D341Med (cell line): ENCODE measurements around the gene PHF21B.
"Not testable (repeated sequence)": the region's sequence is repeated elsewhere in the genome, so short reads cannot be mapped to it uniquely, and the experiment has no call there.

Source experiments
- DNase-seq: peaks from one replicate; pipeline ENCODE4 v3.0.0; 2012; ENCODE audit warnings: low spot score

The PHF21B gene

DNA sequence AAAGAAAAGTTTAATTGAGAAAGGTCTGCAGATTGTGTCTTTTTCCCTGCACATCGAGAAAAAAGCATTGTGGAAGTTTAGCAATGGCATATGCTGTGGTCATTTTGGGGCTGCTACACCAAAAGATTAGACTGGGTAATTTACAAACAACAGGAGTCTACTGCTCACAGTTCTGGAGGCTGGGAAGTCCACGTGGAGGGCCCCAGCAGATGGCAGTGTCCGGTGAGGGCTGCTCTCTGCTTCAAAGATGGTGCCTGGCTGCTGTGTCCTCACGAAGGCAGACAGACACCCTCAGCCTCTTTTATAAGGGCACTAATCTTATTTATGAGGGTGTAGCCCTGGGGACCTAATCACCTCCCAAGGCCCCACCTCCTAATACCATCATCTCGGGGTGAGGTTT, 21.1 kb downstream of the PHF21B start:
- no peak for DNase-seq

DNA sequence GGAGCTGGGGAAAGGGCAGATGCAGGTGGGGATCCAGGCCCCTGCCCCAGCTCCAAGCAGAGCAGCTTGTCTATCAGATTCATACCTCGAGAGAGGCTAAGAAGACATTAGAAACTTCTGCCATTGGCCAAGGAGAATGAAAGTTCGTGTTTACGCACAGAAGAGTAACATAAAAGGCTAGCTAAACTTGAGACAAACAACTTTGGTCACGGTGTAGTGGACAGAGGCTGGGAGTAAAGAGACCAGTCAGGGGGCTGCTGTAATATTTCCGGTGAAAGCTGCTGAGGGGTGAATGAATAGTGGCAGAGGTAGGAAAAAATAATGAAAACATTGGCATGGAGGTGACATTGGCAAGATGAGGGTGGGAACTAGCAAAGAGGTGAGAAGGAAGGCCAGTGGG, 22.9 kb downstream of the PHF21B start:
- no peak for DNase-seq

DNA sequence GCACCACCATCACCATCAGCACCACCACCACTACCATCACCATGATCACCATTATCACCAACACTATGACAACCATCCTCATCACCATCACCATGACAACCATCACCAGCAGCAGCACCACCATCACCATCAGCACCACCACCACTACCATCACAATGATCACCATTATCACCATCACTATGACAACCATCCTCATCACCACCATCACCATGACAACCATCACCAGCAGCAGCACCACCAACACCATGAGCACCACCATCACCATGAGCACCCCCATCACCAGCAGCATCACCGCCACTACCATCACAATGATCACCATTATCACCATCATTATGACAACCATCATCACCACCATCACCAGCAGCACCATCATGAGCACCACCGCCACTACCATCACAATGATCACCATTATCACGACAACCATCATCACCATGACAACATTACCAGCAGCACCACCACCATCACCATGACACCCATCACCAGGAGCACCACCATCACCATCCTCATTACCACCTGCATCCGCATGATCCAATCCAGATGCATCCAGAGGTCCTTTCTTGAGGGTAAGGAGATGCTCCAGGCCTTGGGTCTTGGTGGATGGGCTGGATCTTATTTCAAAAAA, 23.8 kb downstream of the PHF21B start:
- no peak for DNase-seq

DNA sequence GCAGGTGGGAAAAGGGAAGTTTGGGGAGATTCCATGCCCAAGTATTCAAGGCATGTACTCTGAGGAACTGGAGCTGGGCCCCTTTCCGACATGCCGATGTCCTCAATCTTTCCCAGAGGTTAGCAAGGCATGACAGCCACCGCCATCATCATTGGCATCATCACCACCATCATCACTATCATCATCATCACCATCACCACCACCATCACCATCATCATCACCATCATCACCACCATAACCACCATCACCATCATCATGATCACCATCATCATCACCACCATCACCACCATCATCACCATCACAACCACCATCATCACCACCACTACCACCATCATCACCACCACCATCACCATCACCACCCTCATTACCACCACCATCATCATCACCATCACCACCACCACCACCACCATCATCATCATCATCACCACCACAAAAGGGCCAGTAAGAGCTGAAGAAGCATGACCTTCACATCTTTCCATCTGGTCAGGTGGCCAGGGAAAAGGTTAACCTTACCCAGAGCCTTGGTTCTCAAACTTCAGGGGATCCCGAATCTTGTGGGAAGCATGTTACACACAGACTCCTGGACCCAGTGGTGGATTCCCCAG, 25.8 kb downstream of the PHF21B start:
- DNase-seq, result no peak

DNA sequence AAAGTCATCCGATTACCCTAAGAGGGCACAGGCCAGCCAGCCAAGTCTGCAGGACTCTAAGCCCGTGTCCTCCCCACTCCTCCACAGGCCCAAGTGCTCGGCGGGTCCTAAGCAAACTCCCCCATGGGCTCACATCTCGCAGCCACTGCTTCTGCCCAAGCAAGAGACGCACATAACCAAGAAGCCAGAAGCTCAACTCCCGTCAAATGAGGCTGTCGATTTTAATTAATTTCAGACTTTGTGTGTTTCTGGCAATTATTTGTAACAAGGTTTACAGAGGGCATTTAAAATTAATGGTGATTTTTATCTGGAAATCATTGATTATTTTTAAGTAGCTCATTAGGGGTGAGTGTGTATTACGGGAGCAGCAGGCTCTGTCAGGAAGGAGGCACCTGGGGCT, 27.4 kb downstream of the PHF21B start:
- DNase-seq, result no peak

DNA sequence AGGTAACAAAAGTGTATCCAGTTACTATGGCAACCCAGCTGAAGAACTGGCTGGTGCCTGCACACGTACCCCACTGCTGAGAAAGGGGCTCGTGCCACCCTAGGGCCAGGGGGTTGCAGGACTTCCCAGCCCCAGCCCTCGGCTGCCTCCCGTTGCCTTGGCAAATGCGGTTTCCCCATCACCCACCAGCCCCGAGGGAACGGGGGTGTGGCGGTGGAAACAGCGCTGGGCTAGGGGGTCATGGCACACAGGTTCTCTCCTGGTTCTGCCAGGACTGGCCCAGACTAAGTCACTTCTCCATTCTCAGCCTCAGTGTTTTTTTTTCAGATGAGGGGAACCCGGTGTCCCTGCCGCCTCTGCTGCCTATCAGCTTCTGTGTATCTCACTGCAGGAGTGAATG, 27.9 kb downstream of the PHF21B start:
- DNase-seq, result no peak

DNA sequence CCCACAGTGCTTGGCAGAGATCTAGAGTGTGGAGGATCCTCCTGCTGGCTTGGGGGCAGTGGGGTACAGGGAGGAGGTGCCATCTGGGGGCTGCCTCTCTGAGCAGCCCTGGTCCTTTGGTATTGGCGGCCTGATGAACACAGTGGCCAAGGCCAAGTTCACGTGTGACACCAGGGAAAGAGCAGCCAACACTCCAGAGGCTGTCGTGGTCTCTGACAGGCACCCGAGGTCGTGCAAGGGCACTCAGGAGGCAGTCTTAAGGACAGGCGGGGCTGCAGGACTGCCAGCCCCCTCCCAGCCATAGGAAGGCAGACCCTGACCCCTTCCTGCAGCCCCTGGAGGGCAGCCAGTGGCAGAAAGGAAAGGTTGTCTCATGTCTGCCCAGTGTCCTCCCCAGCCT, 30.7 kb downstream of the PHF21B start:
- DNase-seq, result no peak

DNA sequence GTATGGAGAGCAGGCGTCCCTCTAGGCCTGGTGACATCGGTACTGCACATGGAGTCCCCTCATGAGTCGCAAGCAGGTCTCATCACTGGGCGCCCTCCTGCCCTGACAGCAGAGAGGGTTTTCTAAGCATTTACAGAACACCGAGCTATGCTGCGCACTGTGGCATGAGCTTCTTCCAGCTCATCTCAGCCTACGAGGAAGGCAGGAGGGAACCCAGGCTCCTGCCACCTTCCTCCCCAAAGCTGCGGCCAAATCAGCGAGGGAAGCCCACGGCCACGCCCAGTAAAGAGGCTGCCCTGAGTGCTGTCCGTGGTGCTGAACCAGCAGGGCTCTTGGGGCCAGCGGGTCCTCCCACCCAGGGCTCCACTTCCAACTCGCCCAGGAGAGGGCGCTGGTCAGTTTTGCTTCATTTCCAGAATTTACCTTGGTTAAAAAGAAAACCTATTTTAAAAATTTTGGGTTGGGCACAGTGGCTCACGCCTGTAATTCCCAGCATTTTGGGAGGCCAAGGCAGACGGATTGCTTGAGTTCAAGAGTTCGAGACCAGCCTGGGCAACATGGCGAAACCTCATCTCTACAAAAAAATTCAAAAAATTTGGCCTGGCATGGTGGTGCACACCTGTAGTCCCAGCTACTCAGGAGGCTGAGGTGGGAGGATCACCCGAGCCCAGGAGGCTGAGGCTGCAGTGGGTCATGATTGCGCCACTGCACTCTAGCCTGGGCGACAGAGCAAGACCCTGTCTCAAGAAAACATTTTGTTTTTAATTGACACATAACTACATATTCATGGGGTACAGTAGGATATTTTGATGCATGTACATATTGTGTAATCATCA, 34.2 kb downstream of the PHF21B start:
- DNase-seq, result peak; percentile 86

DNA sequence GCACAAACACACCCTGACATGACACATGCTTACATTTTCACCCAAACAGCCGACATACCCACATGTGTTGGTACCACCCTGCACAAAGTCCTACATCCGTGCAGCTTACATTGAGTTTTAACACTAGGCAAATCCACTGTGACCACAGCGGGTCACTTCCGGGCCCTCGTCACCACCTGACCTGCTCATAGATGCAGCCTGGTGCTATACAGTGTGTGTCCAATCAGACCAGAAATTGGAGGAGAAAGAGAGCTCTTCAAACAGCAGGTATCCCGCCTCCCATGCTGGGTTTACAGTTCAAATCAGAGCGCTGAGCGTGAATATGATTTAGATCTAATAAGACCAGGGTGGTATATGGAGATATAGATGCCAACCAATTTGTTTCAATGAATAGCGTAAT, 35.4 kb downstream of the PHF21B start:
- DNase-seq, result no peak

DNA sequence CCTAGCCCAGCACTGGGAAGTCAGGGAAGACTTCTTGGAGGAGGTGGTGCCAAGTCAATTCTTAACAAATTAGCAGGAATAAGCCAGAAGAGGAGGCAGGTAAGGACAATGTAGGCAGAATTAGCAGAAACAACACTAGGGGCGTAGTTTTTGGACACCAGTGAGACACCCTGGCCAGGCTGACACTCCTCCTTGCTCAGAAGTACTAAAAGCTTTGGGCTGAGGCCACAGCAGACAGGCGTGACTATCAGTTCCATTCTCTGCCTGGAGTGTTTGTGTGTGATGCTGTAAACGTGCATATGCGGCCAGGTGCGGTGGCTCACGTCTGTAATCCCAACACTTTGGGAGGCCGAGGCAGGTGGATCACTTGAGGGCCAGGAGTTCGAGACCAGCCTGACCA, 36.0 kb downstream of the PHF21B start:
- no peak for DNase-seq

DNA sequence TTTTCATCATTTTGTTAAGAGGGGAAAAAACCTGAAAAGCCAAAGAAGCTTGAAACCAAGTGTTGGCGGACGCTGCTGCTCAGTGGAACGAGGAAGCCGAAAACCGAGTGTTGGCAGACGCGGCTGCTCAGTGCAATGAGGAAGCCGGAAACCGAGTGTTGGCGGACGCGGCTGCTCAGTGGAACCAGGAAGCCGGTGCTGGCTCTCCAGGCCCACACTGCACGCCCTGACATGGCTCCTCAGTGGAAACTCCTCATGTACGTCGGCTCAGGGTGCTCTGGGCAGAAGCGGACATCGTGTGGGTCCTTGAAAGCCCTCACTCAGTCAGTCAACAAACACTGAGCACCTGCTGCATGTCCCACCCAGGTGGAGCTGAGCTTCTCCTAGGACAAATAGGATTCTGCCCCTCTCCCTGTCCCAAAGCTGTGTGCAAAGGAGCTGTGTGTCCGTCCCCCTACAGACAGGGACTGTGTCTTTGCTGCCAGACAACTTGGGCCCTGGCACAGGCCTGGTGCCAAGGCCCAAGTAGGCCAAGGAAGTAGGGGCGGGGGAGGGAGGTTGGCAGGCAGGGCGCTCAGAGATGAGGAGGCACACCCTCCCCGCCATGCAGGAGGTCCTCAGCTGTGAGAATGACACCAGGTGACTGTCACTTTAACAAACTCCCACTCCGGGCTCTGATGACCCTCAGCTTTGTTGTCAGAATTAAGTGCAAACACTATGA, 37.3 kb downstream of the PHF21B start:
- no peak for DNase-seq

DNA sequence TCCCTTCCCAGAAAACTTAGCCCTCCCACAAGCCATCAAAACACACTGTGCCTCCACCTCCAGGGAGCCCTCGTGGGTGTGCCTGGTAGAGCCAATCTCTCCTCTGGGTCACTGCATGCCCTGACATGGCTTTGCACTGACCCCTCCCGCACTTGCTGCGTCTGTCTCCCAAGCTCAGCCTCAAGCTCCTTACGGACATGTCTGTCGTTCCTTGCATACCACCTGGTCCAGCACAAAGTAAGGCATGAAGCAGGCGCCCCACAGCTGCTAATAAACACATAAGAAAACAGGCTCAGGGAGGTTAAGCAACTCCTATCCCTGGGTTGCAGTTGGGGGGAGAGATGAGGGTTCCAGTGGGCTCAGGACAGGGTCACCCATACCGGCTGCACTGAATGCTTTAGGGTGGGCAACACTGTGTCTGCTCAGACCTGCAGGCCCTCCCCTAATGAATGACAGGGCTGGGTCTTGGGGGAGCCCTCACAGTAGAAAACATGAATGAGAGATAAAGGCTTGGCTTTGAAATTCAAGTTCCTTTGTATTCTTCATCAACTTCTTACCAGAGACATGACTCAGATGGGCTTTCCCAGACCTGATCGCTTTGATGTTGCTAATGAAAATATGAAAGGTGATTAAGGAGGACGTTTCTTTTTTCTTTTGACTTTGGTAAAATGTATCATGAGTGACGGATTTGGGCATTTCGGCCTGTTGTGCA, 38.0 kb downstream of the PHF21B start:
- DNase-seq, result no peak

DNA sequence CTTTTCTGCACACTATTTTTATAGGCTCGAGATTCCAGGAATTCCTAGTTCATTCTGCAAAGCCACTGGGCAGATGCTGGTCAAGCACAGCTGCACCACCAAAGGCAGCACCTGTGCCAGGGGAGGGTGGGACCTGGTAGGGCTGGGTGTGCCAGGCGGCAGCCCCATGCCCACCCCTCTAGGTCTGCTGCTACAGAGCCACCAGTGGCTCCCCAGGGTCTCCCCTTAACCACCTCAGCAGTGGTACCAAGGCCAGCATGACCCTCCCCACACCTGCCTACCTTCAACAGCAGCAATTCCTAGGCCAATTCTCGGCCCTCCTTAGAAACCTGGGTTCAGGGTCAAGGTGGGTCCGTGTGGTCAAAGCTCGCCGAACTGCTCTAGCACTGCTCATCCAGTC, 39.5 kb downstream of the PHF21B start:
- no peak for DNase-seq

DNA sequence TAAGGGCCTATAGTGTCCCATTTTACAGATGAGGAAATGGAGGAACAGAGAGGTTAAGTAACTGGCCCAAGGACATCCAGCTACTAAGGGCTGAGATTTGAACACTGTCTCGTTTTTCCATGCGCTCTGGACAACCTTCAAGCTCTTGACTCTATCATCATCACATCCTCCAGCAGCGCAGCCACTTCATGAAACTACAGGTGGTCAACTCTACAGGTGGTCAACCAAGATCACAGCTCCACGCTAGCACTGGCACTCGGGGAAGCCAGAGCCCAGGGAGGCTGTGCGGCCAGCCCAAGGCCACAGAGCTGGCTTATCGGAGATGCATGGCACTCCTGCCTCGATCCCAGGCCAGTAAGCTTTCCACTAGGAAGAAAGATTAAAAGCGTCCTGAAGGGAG, 40.0 kb downstream of the PHF21B start:
- DNase-seq, result no peak

DNA sequence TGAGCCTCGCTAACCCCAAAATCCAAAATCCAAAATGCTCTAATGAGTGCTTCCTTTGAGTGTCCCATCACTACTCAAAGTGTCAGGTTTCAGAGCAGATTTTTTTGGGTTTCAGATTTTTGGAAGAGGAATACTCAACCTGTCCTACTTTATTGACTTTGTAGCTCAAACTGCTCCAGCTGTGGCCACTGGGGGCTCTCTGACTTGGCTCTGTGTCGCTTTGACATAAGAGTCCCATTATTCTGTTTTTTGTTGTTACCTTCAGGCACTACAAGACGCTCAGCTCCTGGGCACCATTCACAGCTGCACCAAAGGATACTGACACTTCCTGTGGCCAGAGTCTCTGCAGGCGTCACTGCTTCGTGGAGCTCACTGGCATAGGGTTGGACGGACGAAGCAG, 41.1 kb downstream of the PHF21B start:
- DNase-seq, result no peak

DNA sequence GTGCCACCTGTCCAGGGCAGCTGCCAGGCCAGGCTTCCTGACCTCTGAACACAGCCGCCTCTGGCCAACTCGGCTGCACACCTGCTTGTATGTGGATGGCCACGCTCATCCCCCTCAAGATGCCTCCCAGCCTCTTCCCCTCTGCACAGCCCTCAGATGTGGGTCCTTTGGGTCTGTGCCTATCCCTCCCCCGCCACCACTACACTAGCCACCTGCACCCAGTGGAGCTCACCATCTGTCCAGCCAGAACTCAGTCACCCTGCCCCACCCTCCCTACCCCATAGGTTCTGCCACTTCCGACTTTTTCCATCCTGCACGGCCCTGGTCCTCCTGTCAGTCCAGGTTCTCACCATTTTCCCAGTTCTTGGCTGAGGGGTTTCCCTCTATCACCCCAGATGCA, 44.6 kb downstream of the PHF21B start:
- DNase-seq, result no peak

DNA sequence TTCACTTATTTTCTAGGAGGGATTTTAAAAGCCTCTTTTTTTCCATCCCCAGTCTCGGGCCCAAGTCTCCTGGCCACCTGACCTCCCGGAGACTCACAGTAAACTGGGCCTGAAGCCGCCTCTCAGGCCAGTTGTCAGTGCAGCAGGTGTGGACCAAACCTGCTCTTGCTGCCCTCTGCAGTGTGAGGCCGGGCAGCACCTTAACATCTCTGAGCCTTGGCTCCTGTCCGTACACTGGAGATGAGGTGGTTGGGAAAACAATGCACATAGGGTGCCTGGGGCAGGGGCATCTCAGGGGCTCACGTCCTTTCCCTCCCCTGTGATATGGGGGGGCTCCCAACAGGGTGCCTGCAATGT, 45.1 kb downstream of the PHF21B start:
- DNase-seq, result no peak

DNA sequence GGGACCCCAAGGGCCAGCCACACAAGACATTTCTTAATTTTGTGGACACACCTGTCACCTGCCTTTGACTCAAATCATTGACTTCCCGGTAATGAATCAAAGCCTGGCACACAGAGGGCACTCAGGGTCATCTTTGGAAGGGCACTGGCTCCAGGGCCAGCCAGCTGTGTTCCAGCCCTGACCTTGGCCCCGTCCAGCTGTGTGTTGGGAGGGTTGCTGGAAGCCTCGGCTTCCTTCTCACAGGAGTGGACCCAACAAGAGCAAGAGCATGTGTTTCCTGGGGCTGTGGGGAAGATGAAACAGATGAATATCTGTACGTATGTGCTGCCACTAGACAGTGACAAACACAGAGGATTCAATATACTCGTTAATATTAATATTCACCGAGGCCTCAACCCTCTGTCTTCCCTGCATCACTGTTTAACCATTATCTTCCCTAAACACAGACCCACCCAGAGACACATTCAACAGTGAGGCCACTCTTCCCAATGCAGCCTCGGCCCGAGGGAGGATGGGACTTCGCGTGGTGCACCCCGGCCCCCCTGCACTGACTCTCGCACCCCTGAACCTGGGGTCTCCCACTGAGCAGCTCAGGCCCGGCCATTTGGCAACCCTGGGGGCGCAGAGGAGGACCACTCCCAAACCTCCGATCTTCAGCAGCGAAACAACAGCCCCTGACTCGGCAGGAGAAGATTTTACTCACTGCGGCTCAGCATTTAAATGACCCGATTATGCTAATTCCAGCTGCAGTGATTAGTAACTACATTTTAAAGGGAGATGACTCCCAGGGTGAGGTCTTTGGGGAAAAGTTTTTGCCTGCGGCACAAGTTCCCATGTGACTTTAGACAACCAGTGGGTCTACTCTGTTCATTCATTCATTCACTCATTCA, 45.7 kb downstream of the PHF21B start:
- no peak for DNase-seq

DNA sequence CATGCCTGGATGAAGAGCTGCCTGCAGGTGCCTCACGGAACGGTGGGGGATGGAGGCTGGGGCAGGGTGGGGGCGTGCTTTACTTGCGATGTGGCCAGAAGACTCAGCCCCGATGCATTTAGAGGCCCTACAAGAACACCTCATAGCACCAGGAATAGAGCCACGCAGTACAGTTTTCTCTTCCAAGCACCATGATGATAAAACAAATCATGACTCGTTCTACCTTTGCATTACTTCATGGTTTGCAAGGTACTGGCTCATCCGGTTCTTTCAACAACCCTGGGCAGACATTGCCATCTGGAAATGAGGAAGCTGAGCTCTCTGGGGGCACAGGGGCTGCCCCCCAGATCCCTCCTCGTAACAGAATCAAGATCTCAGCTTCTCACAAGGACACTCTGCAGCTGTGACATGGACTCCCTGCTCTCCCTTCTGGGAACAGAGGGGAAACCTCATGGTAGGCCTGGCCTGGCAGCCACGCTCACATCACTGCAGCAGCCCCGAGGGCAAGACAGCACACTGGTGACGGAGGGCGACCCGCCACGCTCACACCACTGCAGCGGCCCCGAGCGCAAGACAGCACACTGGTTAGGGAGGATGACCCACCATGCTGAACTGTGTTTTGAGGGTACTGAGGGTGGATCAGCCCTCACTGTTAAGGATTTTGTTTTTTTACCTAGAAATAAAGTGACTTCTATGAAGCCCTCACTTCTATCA, 46.9 kb downstream of the PHF21B start:
- no peak for DNase-seq

DNA sequence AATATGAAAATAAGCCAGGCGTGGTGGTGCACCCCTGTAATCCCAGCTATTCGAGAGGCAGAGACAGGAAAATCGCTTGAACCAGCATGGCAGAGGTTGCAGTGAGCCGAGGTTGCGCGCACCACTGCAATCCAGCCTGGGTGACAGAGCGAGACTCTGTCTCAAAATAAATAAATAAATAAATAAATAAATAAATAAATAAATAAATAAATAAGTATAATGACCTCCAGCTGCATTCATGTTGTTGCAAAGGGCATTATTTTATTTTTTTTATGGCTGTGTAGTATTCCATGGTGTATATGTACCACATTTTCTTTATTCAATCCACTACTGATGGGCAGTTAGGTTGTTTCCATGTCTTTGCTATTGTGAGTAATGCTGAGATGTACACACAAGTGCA, 48.1 kb downstream of the PHF21B start:
- not testable (repeated sequence) for DNase-seq
